Measurements from ENCODE around the gene DTNB. TPM values are rescaled to one million over a fixed set of nuclear protein-coding genes. Genes with fewer than 3 reads are reported as not detected.

DTNB gene
- total and polyA plus RNA-seq, 2 experiments from 2014 or later: 31.3 to 33.4 TPM

DNA sequence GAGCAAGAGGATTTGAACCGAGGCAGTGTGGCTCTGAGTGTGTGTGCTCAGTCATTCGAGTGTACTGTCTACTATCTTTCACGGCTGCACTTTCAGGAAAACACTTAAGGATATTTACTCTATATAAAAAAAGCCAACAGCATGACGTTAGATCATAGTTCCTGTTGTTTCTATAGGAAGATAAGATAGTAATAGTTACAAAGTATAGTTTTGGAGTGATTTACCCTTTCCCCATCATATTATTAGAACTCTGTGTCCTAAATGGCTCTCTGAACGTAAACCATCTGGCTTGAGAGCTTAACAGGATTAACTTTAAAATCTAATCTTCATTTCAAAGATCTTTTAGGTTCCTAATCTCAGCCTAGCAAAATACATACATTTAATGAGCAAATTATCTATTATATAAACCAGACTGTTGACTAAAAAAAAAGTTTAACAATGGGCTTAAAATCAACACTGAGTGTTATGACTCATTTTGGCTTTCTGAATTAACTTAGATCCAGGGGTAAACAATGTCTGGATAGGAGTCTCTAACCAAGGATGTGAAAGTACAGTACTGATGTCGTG lies 181.3 kb downstream of the DTNB start:
- DNase-seq (ENCODE audit: low read depth in 1 of 2, low spot score in 1 of 2): peak in 1 of 2 donors; percentile 64
- TF ChIP-seq, protein P1, sequence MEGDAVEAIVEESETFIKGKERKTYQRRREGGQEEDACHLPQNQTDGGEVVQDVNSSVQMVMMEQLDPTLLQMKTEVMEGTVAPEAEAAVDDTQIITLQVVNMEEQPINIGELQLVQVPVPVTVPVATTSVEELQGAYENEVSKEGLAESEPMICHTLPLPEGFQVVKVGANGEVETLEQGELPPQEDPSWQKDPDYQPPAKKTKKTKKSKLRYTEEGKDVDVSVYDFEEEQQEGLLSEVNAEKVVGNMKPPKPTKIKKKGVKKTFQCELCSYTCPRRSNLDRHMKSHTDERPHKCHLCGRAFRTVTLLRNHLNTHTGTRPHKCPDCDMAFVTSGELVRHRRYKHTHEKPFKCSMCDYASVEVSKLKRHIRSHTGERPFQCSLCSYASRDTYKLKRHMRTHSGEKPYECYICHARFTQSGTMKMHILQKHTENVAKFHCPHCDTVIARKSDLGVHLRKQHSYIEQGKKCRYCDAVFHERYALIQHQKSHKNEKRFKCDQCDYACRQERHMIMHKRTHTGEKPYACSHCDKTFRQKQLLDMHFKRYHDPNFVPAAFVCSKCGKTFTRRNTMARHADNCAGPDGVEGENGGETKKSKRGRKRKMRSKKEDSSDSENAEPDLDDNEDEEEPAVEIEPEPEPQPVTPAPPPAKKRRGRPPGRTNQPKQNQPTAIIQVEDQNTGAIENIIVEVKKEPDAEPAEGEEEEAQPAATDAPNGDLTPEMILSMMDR (IDR thresholded peaks at IDR 0.05; ENCODE audit: low read depth, low read length): no peak
- no peaks in the 10 kb centered on the region for H3K36me3 ChIP-seq
- H3K9me3 ChIP-seq (ENCODE audit: low read depth): no peaks in the 10 kb centered on the region
- H3K4me1 ChIP-seq (ENCODE audit: low read depth): no peaks in the 10 kb centered on the region
- no peak overlapping the region for H3K27ac ChIP-seq
- no peak overlapping the region for H3K4me3 ChIP-seq
- H3K27me3 ChIP-seq: no peaks in the 10 kb centered on the region

DNA sequence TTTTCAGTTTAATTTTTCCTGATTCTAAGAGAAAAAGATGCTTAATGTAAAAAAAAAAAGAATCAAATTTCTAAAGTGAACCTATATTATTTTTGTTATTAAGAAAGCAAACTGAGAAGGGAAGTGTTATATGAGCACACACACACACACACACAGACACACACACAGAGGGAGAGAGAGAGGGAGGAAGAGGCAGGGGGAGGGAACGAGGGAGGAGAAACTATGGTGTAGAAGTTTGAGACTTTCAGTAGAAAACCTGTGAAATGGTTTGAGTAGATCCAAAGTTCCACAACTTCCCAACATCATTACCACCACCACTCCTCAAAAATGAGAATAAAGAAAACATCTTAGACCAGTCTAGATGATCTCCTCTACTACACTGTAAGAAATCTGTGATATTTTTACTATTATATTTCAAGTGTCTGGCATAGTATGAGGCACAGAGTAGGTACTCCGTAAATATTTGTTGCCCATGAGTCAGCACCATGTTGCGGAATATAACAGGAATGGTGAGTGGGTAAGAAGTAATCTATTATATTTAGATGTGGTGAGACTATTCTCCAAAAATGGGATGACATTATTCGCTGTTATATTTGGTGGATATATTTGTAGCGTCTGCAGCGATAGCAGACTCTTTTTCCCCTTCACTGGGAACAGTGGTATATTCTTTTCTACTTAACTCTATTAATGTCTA lies 182.2 kb downstream of the DTNB start:
- TF ChIP-seq, protein P1 (IDR thresholded peaks at IDR 0.05; ENCODE audit: low read depth, low read length): no peak
- H3K36me3 ChIP-seq: no peaks in the 10 kb centered on the region
- no peak overlapping the region for H3K4me3 ChIP-seq
- H3K4me1 ChIP-seq (ENCODE audit: low read depth): no peaks in the 10 kb centered on the region
- no peak overlapping the region for H3K27ac ChIP-seq
- no peaks in the 10 kb centered on the region for H3K27me3 ChIP-seq
- no peaks in the 10 kb centered on the region for H3K9me3 ChIP-seq (ENCODE audit: low read depth)
- peak in 1 of 2 donors; percentile 39 for DNase-seq (ENCODE audit: low read depth in 1 of 2, low spot score in 1 of 2)

DNA sequence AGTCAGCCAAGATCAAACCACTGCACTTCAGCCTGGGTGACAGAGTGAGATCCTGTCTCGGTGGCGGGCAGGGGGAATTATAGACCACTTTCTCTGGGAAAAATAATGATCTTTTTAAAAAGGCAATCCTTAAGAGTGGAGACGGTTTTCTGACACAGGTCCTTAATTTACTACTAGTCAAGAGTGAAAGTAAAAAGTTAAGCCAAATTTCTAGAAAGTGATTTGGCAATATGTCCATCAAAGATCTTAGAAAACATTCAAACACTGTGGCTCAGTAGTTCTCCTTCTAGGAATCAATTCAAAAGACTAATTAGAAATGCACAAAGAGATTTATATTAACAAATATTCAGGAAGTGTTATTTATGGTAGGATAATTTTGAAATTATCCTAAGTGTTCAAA lies 183.2 kb downstream of the DTNB start:
- DNase-seq (ENCODE audit: low read depth in 1 of 2, low spot score in 1 of 2): no peak
- Histone ChIP-seq H3K36me3 (no peaks in the 10 kb centered on the region), H3K9me3 (ENCODE audit: low read depth) (no peaks in the 10 kb centered on the region), H3K4me1 (ENCODE audit: low read depth) (no peaks in the 10 kb centered on the region), H3K27me3 (no peaks in the 10 kb centered on the region), H3K4me3 (no peak overlapping the region), H3K27ac (no peak overlapping the region)
- TF ChIP-seq, protein P1 (IDR thresholded peaks at IDR 0.05; ENCODE audit: low read depth, low read length): no peak

DNA sequence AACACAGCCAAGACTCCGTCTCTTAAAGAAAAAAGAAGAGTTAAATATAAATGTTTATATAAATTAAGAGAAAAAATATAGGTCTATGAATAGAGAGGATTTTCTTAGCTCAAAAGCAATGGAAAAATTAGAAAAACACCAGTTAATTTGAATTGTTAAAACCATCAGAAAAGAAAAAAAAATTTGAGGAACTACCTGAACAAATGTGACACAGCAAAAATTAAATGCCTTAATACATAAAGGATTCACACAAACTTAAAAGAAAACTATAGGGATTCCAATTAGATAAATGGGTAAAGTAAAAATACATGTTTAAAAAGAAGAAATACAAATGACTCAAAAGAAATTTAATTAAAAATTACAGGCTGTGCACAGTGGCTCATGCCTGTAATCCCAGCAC lies 183.7 kb downstream of the DTNB start:
- Histone ChIP-seq H3K27ac (no peak overlapping the region), H3K4me1 (ENCODE audit: low read depth) (no peaks in the 10 kb centered on the region), H3K4me3 (no peak overlapping the region), H3K9me3 (ENCODE audit: low read depth) (no peaks in the 10 kb centered on the region), H3K36me3 (no peaks in the 10 kb centered on the region), H3K27me3 (no peaks in the 10 kb centered on the region)
- TF ChIP-seq, protein P1 (IDR thresholded peaks at IDR 0.05; ENCODE audit: low read depth, low read length): no peak
- no peak for DNase-seq (ENCODE audit: low read depth in 1 of 2, low spot score in 1 of 2)

DNA sequence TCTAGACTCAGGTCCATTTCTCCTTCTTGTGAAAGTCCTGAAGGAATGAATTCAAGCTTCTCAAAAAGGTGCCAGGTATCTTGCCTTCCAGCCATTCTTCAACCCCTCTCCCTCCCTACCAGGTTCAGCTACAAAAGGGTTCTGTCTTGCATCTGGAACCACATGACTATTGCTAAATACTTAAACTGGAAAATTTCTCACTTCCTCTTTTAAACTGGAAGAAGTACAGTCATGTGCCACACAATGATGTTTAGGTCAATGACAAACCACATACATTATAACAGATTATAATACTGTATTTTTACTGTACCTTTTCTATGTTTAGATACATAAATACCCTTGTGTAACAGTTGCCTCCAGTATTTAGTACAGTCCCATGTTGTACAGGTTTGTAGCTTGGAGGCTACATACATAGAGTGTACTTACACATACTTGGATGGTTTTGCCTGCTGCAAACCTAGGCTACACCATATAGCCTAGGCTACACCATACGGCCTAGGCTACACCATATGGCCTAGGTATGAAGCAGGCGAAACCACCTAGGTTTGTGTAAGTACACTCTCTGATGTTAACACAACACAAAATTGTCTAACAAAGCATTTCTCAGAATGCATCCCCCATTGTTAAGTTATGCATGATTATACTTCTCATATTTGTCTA lies 189.6 kb downstream of the DTNB start:
- Histone ChIP-seq H3K9me3 (ENCODE audit: low read depth) (no peaks in the 10 kb centered on the region), H3K4me1 (ENCODE audit: low read depth) (peaks cover 5% of the 10 kb centered on the region), H3K4me3 (no peak overlapping the region), H3K36me3 (no peaks in the 10 kb centered on the region), H3K27ac (no peak overlapping the region), H3K27me3 (no peaks in the 10 kb centered on the region)
- TF ChIP-seq, protein P1 (IDR thresholded peaks at IDR 0.05; ENCODE audit: low read depth, low read length): no peak
- DNase-seq (ENCODE audit: low read depth in 1 of 2, low spot score in 1 of 2): peak in 1 of 2 donors; percentile 22
